Urinary bladder (tissue), 4 donors: Measurements from ENCODE around the gene LILRB1. TPM values are rescaled to one million over a fixed set of nuclear protein-coding genes. Genes with fewer than 3 reads are reported as not detected.
"Not testable (repeated sequence)": the region's sequence is repeated elsewhere in the genome, so short reads cannot be mapped to it uniquely, and the experiment has no call there.

Source experiments
- DNase-seq: peaks from one replicate; pipeline ENCODE4 v3.0.0-alpha.2; 2015; ENCODE audit errors: extremely low spot score
- H3K27ac ChIP-seq: one replicate; pipeline ENCODE4 v1.5.1; 2013; ENCODE audit warnings: low read depth, mild to moderate bottlenecking, moderate library complexity
- H3K36me3 ChIP-seq: one replicate; pipeline ENCODE4 v1.6.1; 2013; ENCODE audit warnings: mild to moderate bottlenecking, moderate library complexity; ENCODE audit not compliant: insufficient read depth
- H3K4me1 ChIP-seq: one replicate; pipeline ENCODE4 v1.6.1; 2013; ENCODE audit warnings: mild to moderate bottlenecking, moderate library complexity; ENCODE audit not compliant: insufficient read depth
- H3K4me3 ChIP-seq: one replicate; pipeline ENCODE4 v1.5.1; 2013; ENCODE audit warnings: low read depth, low read length
- WGBS: extraction: QIAGEN DNeasy Blood & Tissue Kit; methylation state at CpG from one replicate; pipeline ENCODE4 v1.1.7; 2013; 5-methylcytosine and 5-hydroxymethylcytosine counted together
- polyA plus RNA-seq: library from polyadenylated mRNA; stranded (reverse); fragments of 200-250 nt; gene quantifications from one replicate; pipeline ENCODE4 v1.2.3, GENCODE V29; 2013
- total RNA-seq: library from RNA; depleted of rRNA; stranded (reverse); fragments of >200 nt; gene quantifications from one replicate; pipeline ENCODE4 v1.2.3, GENCODE V29; 2014
- donor health status: healthy with polysubstance abuse.
- donor health status: healthy.

The LILRB1 gene
- total RNA-seq (1.3 TPM), polyA plus RNA-seq (1.7 TPM)

DNA sequence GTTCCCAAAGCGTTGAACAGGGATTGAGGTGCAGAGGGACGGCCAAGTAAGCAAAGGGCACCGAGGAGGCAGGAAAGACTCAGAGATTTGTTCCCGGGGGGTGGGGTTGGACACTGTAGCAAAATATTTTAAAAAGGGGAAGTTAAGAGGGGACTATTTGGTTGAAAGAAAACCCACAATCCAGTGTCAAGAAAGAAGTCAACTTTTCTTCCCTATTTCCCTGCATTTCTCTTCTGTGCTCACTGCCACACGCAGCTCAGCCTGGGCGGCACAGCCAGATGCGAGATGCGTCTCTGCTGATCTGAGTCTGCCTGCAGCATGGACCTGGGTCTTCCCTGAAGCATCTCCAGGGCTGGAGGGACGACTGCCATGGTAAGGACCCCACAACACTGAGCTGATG, at the start of gene LILRB1:
Gene LILRB1 (plus strand): TSS at position 223 of the 400 bp plus-strand sequence. CDS start 590 bp downstream, outside the sequence.
- DNase-seq, H3K4me1 ChIP-seq, H3K27ac ChIP-seq, H3K36me3 ChIP-seq, H3K4me3 ChIP-seq: not testable (repeated sequence)
- 70% methylated on average over 9 of the region's 9 CpGs for WGBS

DNA sequence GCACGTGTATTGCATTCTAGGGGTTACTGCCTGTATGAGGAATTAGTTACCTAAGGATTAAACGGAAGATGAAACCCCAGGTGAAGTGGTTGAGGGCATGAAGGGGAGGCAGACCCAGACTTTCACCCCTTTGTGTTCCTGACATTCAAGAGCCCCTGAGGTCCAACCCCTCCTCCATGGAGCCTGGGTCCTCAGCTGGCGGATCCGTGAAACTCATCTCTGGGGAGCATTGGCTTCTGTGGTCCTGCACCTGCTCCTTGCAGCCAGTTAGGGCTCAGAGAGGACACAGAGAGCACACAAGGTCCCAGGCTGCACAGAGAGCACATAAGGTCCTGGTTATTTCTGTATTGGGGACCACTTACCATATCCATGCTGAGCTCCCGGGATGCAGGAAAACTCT, 43.9 kb upstream of the LILRB1 start:
- Histone ChIP-seq H3K27ac (no peak overlapping the region), H3K36me3 (no peaks in the 10 kb centered on the region), H3K4me1 (no peaks in the 10 kb centered on the region), H3K4me3 (no peak overlapping the region)
- no peak for DNase-seq
- 70% methylated on average over 5 of the region's 5 CpGs for WGBS

DNA sequence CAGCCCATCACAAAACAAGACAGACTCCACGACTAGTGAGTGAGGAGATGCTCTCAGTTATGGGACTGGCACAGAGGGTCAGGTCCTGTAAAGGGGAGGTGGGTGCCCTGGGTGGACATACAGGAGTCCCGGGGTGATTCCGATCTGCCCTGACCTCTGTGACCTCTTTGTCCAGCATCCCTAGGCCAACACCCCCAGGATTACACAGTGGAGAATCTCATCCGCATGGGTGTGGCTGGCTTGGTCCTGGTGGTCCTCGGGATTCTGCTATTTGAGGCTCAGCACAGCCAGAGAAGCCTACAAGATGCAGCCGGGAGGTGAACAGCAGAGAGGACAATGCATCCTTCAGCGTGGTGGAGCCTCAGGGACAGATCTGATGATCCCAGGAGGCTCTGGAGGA, 43.3 kb upstream of the LILRB1 start:
- WGBS: 67% methylated on average over 7 of the region's 7 CpGs
- Histone ChIP-seq H3K27ac (no peak overlapping the region), H3K4me1 (no peaks in the 10 kb centered on the region), H3K4me3 (no peak overlapping the region), H3K36me3 (no peaks in the 10 kb centered on the region)
- no peak for DNase-seq

DNA sequence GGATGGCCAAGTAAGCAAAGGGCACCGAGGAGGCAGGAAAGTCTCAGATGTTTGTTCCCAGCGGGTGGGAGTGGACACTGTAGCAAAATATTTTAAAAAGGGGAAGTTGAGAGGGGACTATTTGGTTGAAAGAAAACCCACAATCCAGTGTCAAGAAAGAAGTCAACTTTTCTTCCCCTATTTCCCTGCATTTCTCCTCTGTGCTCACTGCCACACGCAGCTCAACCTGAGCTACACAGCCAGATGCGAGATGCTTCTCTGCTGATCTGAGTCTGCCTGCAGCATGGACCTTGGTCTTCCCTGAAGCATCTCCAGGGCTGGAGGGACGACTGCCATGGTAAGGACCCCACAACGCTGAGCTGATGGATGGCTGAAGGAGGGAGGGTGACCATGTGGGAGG, 36.8 kb upstream of the LILRB1 start, which contains the start of gene LILRA1:
Gene LILRA1 (plus strand): TSS at position 188 of the 400 bp plus-strand sequence. CDS start 613 bp downstream, outside the sequence.
- not testable (repeated sequence) for H3K4me1 ChIP-seq, H3K4me3 ChIP-seq, H3K27ac ChIP-seq, H3K36me3 ChIP-seq, DNase-seq
- 63% methylated on average over 6 of the region's 6 CpGs for WGBS

DNA sequence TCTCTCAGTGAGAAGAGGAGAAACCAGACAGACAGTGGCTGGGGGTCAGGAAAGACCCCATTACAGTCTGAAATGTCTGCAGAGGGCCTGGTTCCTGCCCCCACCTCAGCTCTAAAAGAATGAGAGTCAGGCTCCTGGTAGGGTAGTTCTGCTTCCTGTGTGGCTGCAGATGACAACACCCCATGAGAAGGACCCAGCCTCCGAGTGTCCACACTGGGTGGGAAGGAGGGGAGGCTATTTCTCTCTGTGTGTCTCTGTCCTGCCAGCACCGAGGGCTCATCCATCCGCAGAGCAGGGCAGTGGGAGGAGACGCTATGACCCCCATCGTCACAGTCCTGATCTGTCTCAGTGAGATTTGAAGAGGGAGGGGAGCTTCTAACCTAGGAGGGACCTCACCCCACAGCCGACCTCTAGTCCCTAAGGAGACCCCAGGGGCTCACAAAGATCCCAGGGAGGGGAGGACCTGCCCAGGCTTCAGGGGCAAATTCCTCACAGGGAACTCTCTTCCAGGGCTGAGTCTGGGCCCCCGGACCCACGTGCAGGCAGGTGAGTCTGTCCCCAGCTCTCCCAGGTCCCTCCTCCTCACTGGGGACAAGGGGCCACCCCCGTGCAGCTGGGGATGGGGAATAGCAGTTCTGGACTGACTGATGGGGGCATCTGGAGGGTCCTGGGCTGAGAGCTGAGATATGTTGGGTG, 36.2 kb upstream of the LILRB1 start:
- H3K4me1 ChIP-seq, H3K4me3 ChIP-seq, H3K27ac ChIP-seq, H3K36me3 ChIP-seq, DNase-seq: not testable (repeated sequence)
- 45% methylated on average over 8 of the region's 9 CpGs for WGBS

DNA sequence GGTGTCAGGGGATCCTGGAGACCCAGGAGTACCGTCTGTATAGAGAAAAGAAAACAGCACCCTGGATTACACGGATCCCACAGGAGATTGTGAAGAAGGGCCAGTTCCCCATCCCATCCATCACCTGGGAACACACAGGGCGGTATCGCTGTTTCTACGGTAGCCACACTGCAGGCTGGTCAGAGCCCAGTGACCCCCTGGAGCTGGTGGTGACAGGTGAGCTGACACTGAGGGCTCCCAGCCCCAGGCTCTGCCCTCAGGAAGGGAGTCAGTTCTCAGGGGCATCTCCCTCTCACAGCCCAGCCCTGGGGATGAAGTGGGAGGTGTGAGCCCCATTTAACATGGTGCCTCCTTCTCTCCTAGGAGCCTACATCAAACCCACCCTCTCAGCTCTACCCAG, 35.5 kb upstream of the LILRB1 start:
- 91% methylated on average over 5 of the region's 5 CpGs for WGBS

DNA sequence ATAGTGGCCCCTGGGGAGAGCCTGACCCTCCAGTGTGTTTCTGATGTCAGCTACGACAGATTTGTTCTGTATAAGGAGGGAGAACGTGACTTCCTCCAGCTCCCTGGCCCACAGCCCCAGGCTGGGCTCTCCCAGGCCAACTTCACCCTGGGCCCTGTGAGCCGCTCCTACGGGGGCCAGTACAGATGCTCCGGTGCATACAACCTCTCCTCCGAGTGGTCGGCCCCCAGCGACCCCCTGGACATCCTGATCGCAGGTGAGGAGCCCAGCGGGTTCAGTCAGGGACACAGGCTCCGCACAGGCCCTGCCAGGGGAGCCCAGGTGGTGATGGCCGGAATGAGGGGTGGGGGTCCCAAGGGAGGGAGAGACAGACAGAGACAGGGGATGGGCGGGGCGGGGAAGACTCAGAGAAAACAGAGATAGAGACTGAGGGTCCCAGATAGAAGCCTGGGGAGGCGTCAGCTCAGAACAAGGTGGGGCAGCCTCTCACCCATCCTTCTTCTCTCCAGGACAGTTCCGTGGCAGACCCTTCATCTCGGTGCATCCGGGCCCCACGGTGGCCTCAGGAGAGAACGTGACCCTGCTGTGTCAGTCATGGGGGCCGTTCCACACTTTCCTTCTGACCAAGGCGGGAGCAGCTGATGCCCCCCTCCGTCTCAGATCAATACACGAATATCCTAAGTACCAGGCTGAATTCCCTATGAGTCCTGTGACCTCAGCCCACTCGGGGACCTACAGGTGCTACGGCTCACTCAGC, 34.4 kb upstream of the LILRB1 start:
- H3K36me3 ChIP-seq, H3K27ac ChIP-seq, H3K4me1 ChIP-seq, H3K4me3 ChIP-seq, DNase-seq: not testable (repeated sequence)
- 85% methylated on average over 26 of the region's 26 CpGs for WGBS

More for the DNA sequence above, 35.5 kb upstream of the LILRB1 start:
- Histone ChIP-seq H3K27ac (no peak overlapping the region), H3K4me1 (no peaks in the 10 kb centered on the region), H3K4me3 (no peak overlapping the region), H3K36me3 (no peaks in the 10 kb centered on the region)
- DNase-seq: no peak

DNA sequence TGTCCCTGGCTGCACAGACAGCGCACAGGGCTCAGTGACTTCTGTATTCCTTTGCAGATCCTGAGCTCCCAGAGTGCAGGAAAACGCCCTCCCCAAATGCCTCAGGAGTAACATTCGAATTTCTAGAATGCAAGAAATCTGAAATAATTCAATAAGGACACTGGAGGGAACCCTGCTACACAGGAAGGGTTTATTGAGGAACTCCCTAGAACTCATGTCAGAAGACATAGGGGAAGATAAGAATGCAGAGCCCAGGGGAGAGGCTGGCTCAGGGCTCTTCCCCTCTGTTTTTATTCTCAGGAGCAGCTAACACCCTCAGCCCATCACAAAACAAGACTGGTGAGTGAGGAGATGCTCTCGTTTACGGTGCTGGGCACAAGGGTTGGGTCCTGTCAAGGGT, 30.1 kb upstream of the LILRB1 start:
- no peak for DNase-seq
- no peak overlapping the region for H3K27ac ChIP-seq
- H3K4me3 ChIP-seq: no peak overlapping the region
- no peaks in the 10 kb centered on the region for H3K36me3 ChIP-seq
- WGBS: 71% methylated on average over 5 of the region's 5 CpGs
- H3K4me1 ChIP-seq: no peaks in the 10 kb centered on the region

DNA sequence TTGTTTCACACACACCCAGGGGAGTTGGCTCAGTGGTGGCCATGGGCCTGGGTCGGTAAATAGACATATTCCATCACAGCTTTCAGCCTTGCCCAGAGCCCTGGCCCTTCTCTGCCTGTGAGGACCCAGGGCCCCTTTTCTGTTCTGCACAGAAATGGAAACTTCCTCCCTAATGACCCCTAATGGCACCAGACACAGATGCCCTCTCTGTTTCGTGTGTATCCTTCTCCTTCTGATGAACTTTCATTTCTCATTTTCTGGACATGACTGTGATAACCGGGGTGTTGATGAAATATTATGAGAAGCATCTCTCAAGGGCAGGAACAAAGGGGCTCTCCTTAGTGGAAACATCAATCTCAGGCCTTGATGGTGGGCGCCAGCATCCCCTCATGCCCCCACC, 24.1 kb upstream of the LILRB1 start:
- H3K27ac ChIP-seq: no peak overlapping the region
- no peak for DNase-seq
- H3K4me3 ChIP-seq: no peak overlapping the region
- H3K4me1 ChIP-seq: no peaks in the 10 kb centered on the region
- H3K36me3 ChIP-seq: no peaks in the 10 kb centered on the region
- WGBS: 63% methylated on average over 4 of the region's 4 CpGs

DNA sequence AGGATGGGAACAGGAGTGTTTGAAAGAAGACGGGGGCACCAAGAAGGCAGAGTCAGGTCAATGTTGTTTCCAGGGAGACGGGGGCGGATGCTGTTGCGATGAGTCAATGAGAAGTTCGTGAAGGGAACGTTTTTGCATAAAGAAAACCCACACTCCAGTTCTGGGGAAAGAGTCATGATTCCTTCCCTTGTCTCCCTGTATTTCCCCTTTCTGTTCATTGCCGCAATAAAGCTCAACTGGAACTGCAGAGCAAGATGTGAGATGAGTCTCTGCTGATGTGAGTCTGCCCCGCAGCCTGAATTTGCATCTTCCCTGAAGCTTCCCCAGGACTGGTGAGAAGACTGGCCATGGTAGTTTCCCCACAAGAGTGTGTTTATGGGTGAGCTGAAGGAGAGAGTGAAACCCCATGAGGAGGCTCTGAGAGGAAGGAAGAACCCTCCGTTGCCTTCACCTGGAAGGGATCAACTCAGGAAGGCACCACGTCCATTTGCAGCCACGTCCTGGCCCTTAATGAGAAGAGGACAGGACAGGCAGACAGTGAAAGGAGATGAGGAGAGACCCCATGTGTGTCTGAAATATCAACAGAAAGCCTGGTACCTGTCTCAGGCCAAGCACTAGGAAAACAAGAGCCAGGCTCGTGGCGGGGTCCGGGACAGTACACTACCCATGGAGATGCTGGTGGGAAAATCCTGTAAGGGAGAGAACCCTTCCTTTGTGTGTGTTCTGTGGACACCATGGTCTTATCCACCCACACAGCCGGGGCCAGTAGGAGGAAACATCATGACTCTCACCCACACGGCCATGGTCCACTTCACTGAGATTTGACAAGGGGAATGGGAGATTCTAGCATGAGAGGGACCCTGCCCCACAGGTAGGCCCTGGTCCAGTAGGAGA, 23.1 kb upstream of the LILRB1 start:
- no peak for DNase-seq
- Histone ChIP-seq H3K36me3 (no peaks in the 10 kb centered on the region), H3K4me3 (no peak overlapping the region), H3K4me1 (no peaks in the 10 kb centered on the region), H3K27ac (no peak overlapping the region)
- WGBS: 75% methylated on average over 16 of the region's 16 CpGs

DNA sequence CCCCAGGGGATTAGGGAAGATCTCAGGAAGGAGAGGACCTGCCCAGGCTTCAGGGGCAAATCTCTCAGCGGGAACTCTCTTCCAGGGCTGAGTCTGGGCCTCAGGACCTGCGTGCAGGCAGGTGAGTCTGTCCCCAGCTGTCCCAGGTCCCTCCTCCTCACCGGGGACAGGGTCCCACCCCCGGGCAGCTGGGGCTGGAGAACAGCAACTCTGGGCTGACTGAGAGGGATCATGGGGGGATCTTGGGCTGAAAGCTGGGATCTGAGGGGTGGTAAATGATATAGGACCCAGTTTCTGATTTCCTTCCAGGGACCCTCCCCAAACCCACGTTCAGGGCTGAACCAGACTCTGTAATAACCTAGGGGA, 22.5 kb upstream of the LILRB1 start:
- Histone ChIP-seq H3K4me3 (no peak overlapping the region), H3K27ac (no peak overlapping the region), H3K36me3 (no peaks in the 10 kb centered on the region), H3K4me1 (no peaks in the 10 kb centered on the region)
- 66% methylated on average over 5 of the region's 5 CpGs for WGBS
- DNase-seq: no peak

DNA sequence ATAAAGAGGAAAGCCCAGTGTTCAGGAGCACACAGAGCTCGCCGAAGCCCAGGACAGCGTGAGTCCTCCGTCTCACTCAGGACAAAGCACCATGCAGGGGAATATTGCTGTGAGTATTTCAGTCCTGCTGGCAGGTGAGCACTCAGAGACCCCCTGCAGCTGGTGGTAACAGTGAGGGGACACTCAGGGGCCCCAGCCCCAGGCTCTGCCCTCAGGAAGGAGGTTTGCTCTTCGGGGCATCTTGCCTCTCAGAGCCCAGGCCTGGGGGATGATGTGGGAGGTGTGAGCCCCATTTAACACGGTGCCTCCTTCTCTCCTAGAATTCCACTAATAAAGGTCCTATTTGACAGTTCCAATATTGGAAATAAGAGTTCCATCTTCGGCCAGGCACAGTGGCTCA, 22.1 kb upstream of the LILRB1 start:
- WGBS: 77% methylated on average over 7 of the region's 7 CpGs
- Histone ChIP-seq H3K27ac (no peak overlapping the region), H3K4me1 (no peaks in the 10 kb centered on the region), H3K36me3 (no peaks in the 10 kb centered on the region), H3K4me3 (no peak overlapping the region)
- no peak for DNase-seq

DNA sequence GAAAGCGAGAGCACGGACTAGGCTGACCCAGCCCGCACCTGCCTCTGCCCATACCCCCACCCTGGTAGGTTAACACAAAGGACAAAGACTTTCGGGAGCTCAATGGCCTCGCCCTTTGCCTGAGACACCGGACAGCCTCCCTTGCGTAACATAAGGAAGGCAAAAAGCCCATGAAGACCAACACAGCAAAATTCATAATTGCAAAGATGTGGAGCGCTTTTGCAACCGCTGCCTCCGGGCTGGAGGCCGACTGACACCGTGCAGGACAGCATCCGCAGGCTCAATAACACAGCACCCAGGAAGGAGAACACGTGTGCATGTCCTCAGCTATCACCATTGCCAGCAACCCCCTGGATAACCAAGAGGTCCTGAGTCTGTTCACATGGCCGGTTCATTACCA, 21.5 kb upstream of the LILRB1 start:
- Histone ChIP-seq H3K4me3 (no peak overlapping the region), H3K27ac (no peak overlapping the region), H3K36me3 (no peaks in the 10 kb centered on the region), H3K4me1 (no peaks in the 10 kb centered on the region)
- whole genome bisulfite sequencing: 87% methylated on average over 15 of the region's 15 CpGs
- no peak for DNase-seq
